Measurements from ENCODE around the gene INPP5A.

The INPP5A gene

DNA sequence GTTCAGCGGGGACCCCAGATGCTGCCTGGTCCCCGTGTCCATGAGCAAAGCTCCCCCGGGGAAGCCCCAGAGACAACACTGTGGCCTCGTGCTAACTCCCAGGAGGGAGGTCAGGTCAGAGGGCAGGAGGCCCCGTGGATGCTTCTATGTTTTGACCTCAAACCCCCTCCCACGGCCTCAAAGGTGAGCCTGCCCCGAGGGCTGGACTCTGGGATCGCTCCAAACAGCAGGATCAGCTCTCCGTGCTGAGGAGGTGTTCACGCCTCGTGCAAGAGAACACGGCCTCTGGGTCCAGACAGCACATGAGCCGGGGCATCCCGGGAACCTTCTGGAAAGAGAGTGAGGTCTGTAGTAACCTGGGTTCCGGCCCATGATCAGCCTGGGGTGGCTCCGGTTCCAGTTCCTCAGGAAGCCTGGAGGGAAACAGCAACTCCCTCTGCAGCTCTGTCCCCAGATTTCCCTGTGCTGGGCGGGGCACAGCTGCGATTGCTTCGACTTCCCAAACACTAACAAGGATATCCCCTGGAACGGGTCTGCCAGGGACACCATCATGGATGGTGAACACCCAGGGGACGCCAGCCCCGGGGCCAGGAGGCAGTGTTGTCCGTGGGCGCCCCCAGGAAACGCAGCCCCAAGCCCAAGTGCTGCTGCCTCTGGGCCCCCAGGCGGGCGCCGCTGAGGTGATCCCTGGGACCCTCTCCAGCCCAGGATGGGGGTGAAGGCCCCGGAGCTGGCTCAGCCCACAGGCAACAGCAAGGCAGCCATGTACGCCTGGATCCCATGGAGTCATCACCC, 18.0 kb upstream of the INPP5A start:
- DNase-seq: no peak

- DNase-seq: no peak
Measured at GRCh38 chr10:132520177-132520811, 17.3 kb upstream of the INPP5A start.

DNA sequence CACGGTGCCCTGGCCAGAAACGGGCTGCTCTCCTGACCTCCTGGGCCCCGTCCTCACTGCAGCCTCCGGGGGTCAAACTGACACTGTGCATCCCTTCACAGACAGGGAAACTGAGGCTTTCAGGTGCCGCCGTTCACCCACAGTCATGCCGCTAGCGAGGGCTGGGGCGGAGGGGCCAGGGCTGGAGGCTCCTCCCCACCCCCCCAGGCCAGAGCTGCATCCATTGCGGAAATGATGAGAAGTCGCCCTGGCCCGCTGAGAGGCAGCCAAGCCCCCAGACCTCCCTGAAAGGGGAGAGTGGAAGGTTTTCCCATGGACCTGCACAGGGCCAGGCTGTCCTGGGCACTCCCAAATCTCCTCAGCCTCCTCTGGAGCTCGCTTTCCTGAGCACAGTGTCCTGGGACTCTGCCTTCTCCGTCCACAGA, 16.5 kb upstream of the INPP5A start:
- no peak for DNase-seq

DNA sequence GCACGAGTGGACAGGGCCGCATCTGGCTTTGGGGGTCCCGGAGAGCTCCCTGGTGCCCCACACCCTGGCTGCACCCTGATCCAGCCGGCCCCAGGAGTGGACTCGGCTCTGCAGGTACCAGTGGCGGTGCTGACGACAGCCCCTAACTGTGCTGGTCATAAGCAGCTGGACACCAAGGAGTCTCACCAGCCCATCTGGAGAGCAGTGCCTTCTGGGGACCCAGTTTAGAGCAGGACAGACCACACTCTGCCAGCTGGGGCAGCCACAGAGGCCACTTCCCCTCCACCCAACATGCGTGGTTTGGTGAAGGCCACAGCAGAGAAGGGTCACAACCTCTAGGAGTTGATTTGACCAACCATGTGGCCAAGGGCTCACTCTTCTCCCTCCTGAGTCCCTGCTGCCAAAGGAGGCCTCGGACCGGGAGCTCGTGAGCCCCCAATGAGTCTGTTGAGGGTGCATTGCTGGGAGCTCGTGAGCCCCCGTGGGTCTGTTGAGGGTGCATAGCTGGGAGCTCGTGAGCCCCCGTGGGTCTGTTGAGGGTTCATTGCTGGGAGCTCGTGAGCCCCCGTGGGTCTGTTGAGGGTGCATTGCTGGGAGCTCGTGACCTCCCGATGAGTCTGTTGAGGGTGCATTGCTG, 16.0 kb upstream of the INPP5A start:
- DNase-seq: no peak

GRCh38 chr10:132522521-132523411, 14.8 kb upstream of the INPP5A start:
- DNase-seq: no peak

DNA sequence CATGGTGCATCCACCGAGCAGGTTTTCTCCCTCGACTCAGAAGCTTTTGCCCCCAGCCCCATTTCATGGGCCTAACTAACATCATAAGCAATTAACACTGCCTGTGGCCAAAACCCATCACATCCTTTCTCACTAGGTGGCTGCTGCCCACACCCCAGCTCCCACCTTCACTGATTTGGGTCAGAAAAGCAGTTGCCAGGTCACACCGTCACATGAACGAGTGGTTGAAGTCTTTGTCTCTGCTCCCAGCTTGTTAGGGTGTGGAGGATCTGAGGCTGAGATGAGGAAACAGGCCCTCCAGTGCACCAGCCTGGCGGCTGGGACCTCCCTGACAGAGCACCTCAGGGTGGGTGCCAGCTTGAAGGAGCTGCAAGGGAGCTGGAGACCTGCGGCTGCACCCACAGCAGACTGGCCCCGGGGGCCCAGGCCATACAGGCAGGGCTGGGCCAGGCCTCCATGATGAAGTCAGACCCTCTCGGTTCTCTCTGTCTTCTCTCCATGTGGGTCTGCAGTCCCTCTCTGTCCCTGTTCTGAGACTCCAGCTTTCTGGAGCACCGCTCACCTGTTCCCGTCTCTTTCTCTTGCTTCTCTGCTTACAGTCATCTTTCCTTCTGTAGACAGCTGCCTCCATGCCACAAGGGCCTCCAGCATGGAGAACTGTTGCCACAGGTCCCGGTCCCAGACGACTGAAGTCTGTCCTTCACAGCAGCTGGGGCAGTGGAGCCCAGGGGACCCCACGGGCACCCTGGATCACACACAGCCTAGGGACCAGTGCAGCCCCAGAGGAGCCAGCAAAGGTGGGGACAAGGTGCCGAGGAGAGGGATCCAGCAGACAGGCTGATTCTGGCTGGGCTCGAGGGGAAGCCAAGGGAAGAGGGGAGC, 13.8 kb upstream of the INPP5A start:
- DNase-seq: no peak

GRCh38 chr10:132524443-132525285, 12.9 kb upstream of the INPP5A start:
- DNase-seq: no peak

GRCh38 chr10:132526676-132527075, 10.9 kb upstream of the INPP5A start:
- DNase-seq: no peak

- no peak for DNase-seq
Measured at GRCh38 chr10:132527339-132528063, 10.1 kb upstream of the INPP5A start.

DNA sequence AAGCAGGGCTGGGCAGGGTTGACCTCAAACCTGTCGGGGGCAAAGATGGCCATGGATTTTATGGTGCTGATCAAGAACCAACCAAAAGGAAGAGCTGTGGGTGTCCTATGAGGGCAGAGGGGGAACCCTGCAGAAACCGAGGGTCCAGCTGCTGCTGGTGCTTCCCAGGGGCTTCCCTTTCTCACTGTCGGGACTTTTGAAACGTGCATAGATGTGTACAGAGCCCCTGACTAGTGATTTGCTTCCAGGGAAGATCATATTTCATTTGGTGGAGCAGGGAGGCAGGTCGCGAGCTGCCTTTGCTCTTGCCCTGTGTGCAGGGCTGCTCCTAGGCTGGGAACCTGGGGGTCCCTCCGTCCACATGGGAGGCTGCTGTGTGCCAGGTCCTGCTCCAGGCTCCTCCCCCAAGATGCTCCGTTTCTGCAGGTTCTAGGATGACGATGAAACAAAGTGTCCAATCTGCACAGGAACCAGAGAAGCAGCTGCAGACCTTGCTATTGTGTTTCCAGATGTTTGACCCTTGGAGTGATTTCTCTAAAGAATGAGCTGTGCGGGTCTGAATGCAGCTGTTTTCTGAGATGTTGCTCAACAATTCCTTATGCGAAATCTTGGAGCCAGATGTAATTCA, 9.4 kb upstream of the INPP5A start:
- DNase-seq: no peak

GRCh38 chr10:132532179-132532578, 5.4 kb upstream of the INPP5A start:
- DNase-seq: no peak

- no peak for DNase-seq
Measured at GRCh38 chr10:132532749-132533560, 4.6 kb upstream of the INPP5A start.

DNA sequence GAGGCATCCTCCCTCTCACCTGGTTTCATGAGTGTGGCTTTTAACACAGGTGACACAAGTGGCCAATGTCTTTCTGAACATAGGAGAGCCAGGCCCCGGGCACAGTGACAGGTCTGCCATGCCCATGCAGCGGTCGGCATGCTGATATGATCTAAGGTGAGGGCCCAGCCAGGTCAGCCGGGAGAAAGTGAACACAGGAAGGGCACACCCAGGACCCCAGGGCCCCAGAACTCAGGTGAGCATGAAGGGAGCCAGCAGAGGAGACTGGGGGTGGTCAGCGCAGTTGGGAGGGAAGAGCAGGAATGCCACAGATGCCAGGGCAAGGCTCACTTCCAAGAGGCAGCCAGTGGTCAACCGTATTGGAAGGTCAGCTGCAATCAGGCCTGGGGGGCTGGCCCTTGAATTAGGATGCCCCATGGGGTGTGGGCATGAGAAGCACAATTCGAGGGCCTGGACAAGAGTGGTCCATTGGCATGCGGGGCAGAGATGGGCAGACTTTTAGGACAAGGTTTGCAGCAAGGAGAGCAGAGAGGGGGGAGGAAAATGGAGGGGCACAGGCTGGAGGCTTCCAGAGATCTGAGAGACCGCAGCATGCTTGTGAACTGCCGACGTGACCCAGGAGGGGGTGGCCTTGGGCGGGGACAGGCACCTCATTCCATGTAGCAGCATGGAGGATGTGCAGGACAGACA, 3.9 kb upstream of the INPP5A start:
- no peak for DNase-seq

DNA sequence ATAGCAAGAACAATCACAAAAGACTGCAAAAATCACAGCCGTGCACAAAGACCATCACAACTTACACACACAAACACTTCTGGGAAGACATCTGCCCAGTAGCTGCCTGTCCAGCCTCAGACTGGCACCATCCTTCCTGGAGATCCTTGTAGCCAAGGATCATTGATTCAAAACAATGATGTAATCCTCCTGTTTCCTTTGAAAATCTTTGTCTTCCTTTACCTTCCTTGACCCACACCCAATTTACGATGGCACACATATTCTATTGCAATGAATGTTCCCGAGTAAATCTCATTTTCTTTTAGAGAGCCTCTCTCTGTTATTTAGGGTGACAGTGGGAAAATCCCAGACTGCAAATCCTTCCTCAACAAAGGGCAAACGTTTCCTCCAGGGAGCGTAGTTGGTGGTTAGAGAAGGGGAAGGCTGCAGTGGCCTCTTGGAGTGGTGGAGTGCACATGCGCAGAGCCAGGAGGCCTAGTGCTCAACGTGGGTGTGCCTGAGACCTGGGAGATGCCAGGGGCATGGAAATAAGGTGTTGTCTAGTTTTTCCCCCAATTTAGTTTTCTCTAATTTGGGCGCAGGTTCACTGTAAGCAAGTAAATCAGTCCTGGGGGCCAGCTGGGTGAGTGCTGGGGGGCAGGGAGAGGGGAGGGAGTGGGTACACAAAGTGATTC, 3.1 kb upstream of the INPP5A start:
- no peak for DNase-seq

DNA sequence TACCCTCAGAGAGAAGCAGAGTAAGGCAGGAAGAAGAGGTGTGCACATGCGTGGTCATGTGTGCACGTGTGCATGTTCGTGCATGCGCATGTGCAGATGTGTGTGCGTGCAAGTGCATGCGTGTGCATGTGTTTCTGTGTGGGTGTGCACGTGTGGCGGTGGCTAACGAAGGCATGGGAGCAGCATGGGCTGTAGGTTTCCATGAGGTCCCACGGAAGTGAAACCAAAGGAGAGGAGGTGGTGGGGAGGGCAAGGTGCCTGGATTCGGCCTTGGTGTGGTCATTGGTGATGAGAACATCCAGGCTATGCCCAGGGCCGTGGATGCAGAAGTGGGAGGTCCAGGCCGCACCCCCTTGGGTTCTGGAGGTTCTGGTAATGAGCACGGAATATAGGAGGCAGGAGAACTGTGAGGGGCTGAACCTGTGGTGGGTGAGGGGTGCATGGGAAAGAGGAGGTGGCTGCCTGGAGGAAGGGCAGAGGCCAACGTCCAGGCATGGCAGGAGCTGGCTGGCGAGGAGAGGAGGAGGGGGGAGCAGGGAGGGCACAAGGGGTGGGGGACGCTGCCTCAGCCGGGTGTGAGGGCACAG, 2.4 kb upstream of the INPP5A start:
- no peak for DNase-seq

- DNase-seq: no peak
Measured at GRCh38 chr10:132536241-132536876, 1.2 kb upstream of the INPP5A start.
